Measurements from ENCODE around the gene ST6GALNAC3.

DNA sequence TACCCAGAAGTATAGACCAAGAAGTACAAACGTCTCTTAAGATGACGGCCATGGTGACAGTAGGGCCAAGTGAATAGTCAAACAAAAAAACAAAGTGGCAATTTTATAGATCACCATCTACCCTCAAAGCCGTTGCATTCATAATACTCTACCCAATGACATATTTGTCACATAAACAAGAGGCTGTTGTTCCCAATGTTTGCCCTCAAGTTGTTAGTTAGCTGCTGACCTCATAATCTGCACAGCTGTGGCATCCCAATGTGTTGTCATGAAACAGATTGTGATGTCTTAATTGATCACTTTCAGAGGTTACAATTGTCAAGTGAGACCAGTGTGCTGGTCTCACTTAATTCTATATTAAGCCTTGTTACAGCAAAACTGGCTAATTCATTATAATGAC, 333.8 kb downstream of the ST6GALNAC3 start:
- TF ChIP-seq, protein P1, sequence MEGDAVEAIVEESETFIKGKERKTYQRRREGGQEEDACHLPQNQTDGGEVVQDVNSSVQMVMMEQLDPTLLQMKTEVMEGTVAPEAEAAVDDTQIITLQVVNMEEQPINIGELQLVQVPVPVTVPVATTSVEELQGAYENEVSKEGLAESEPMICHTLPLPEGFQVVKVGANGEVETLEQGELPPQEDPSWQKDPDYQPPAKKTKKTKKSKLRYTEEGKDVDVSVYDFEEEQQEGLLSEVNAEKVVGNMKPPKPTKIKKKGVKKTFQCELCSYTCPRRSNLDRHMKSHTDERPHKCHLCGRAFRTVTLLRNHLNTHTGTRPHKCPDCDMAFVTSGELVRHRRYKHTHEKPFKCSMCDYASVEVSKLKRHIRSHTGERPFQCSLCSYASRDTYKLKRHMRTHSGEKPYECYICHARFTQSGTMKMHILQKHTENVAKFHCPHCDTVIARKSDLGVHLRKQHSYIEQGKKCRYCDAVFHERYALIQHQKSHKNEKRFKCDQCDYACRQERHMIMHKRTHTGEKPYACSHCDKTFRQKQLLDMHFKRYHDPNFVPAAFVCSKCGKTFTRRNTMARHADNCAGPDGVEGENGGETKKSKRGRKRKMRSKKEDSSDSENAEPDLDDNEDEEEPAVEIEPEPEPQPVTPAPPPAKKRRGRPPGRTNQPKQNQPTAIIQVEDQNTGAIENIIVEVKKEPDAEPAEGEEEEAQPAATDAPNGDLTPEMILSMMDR (IDR thresholded peaks at IDR 0.05; ENCODE audit: low read length) = no peak
- TF ChIP-seq EZH2 (optimal IDR thresholded peaks at IDR 0.05; ENCODE audit: low read depth, low read length) (no peak), EZH2phosphoT487 (IDR thresholded peaks at IDR 0.05; ENCODE audit: low read length) (no peak)

All from MM.1S (cell line).